Measurements from ENCODE around the gene DONSON.

The DONSON gene

GRCh38 chr21:33561373-33561772 lies 27.1 kb downstream of the DONSON start:
- no peak for DNase-seq

- no peak for DNase-seq
Observed at GRCh38 chr21:33560965-33561364, 27.5 kb downstream of the DONSON start.

DNA sequence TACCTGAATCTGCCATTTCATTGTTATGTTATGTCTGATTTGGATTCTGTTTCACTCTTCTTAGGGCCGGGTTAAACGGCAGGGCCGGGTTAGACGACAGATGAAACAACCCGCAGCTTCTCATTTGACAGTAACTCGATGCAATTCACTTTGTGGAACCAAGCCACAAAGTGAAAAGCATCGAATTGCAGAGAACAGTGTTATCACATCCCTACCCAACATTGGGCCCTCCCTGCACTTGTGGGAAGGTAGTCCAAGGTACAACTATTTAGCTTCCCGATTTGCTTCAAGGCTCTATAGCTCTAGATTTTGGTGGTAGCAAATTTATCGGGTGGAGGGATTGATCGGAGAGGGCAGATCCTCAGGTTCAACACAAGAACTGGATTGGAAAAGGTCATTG lies 28.7 kb downstream of the DONSON start:
- no peak for DNase-seq

GRCh38 chr21:33558777-33559421 lies 29.6 kb downstream of the DONSON start:
- DNase-seq: no peak

GRCh38 chr21:33557447-33557846 lies 31.0 kb downstream of the DONSON start:
- DNase-seq: no peak

DNA sequence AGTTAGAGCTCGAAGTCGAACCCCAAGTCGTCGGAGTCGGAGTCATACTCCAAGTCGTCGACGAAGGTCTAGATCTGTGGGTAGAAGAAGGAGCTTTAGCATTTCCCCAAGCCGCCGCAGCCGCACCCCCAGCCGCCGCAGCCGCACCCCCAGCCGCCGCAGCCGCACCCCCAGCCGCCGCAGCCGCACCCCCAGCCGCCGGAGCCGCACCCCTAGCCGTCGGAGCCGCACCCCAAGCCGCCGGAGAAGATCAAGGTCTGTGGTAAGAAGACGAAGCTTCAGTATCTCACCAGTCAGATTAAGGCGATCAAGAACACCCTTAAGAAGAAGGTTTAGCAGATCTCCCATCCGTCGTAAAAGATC lies 33.5 kb downstream of the DONSON start:
- DNase-seq: no peak

- DNase-seq: no peak
Observed at GRCh38 chr21:33554236-33554981, 34.1 kb downstream of the DONSON start.

- DNase-seq: no peak
Observed at GRCh38 chr21:33552999-33553598, 35.4 kb downstream of the DONSON start.

DNA sequence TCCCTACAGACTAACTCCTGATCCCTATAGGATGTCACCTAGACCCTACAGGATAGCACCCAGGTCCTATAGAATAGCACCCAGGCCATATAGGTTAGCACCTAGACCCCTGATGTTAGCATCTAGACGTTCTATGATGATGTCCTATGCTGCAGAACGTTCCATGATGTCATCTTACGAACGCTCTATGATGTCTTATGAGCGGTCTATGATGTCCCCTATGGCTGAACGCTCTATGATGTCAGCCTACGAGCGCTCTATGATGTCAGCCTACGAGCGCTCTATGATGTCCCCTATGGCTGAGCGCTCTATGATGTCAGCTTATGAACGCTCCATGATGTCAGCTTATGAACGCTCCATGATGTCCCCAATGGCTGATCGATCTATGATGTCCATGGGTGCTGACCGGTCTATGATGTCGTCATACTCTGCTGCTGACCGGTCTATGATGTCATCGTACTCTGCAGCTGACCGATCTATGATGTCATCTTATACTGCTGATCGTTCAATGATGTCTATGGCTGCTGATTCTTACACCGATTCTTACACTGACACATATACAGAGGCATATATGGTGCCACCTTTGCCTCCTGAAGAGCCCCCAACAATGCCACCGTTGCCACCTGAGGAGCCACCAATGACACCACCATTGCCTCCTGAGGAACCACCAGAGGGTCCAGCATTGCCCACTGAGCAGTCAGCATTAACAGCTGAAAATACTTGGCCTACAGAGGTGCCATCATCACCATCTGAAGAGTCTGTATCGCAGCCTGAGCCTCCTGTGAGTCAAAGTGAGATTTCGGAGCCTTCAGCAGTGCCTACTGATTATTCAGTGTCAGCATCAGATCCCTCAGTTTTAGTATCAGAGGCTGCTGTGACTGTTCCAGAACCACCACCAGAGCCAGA lies 36.1 kb downstream of the DONSON start:
- DNase-seq: no peak

DNA sequence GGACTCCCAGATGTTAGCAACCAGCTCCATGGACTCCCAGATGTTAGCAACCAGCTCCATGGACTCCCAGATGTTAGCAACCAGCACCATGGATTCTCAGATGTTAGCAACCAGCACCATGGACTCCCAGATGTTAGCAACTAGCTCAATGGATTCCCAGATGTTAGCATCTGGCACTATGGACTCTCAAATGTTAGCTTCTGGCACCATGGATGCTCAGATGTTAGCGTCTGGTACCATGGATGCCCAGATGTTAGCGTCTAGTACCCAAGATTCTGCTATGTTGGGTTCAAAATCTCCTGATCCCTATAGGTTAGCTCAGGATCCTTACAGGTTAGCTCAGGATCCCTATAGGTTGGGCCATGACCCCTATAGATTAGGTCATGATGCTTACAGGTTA lies 36.8 kb downstream of the DONSON start:
- no peak for DNase-seq

GRCh38 chr21:33550772-33551660 lies 37.5 kb downstream of the DONSON start:
- no peak for DNase-seq

GRCh38 chr21:33549848-33550771 lies 38.4 kb downstream of the DONSON start:
- DNase-seq: no peak

- DNase-seq: no peak
Observed at GRCh38 chr21:33546086-33546485, 42.4 kb downstream of the DONSON start.

GRCh38 chr21:33544451-33545195 lies 43.9 kb downstream of the DONSON start:
- DNase-seq: no peak

DNA sequence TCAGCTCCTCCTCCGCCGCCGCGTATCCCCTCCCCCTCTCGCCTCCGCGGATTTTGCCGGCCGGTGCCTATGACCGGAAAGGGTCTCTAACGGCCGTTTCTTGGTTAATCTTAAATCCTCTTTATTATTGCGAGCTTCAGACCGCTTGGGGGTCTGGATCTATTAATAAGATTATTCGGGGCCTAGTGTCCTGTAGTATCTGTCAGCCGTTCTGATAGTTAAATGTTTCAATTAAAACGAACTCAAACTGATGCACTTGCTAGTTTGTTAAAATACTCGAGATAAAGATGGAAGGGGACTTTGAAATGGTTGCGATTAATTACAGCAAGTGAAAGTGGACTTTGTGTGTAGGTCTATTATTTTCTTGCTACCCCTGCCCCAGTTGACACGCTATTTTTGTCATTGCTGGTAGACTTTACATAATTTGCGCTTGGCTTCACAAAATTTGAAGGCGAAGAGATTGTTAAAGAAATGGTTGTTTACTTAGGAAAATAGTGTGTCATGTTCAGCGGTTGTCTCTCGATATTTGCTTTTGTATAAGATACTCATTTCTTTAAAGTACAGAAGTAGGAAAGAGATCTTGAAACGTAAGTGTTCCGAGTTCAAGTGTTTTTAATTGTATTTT lies 44.9 kb downstream of the DONSON start:
- DNase-seq: no peak

DNA sequence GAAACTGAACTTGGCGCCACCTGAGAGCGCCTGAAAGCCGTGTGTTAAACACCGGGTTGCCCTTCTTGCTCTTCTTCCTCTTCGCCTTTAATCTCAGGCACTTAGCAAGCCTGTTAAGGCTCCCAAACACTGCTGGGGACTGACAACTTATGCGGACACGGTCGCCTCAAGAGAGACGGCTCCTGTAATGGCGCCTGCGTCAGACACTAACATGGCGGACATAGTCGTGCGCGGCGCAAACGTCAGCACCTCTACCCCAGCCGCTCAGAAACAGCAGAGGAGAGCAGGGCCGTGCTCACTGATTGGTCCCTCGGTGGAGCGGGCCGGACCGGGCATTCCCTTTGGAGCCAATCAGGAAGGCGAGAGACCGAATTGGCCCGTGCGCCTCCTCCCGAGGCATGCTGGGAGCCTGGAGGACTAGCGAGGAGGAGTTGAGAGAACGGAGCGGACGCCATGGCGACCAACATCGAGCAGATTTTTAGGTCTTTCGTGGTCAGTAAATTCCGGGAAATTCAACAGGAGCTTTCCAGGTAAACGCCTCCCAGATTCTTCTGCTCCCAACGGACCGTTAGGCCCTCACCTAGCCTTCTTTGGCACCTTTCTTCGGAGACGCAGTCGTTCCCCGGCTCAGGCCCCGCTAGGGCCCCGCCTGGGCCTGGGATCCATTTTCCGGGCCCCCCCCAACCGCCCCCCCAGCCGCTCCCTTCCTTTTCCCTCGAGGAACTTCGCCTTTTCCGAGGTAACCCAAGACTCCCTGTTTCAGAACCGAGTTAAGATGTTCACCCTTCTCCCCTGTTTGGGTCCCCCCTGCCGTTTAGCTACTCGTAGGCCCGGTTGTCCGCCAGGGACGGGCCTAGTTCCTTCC lies 45.6 kb downstream of the DONSON start, which contains the start of gene SON:
Gene SON, plus strand, starts transcription at position 399 of the 865 bp plus-strand sequence. Its CDS starts 55 bp downstream, at position 454.
- peak; percentile 99 for DNase-seq

GRCh38 chr21:33541756-33542639 lies 46.5 kb downstream of the DONSON start, which contains the start of gene GART:
Gene GART (minus strand): TSS chr21:33542117. CDS start chr21:33539315, 2,802 bp downstream.
- peak; percentile 88 for DNase-seq
